Pancreas (tissue), 10 donors: ENCODE measurements around the gene TOR4A. TPM values are rescaled to one million over a fixed set of nuclear protein-coding genes. Genes with fewer than 3 reads are reported as not detected.

Experiments
- ATAC-seq, 4 donors: fragments of 200-7000 bp; cut with Tn5 transposase; one replicate each; pipeline versions ENCODE4 v1.8.0 to v1.9.1; 2020; ENCODE audit warnings: mild to moderate bottlenecking in 4 of 4, moderate library complexity in 4 of 4
- DNase-seq, 6 donors: peaks; one replicate each; pipeline ENCODE4 v3.0.0-alpha.2; 2020
- FAIRE-seq: peaks from 2 replicates; lab custom pipeline; 2012; peaks lifted over from hg19 to GRCh38; lab: Jason Lieb, UNC
- H3K27ac ChIP-seq, 4 donors: fragments of 200-600 bp; sonication (generic); 1 replicate in 3 of 4; 2 replicates in 1 of 4; pipeline versions ENCODE4 v1.5.0 to v1.8.0; 2020
- H3K27me3 ChIP-seq, 4 donors: fragments of 200-600 bp; one replicate each; pipeline ENCODE4 v1.8.0; 2021
- H3K36me3 ChIP-seq, 3 donors: fragments of 200-600 bp; sonication (generic) in 1 of 3; one replicate each; pipeline versions ENCODE4 v1.5.0 to v1.8.0; 2020 to 2021
- H3K4me1 ChIP-seq, 3 donors: fragments of 200-600 bp; one replicate each; pipeline ENCODE4 v1.8.0; 2021
- H3K4me3 ChIP-seq, 4 donors: fragments of 200-600 bp; sonication (generic) in 2 of 4; one replicate each; pipeline versions ENCODE4 v1.5.0 to v1.8.0; 2020 to 2021
- H3K9me3 ChIP-seq, 4 donors: fragments of 200-600 bp; one replicate each; pipeline ENCODE4 v1.8.0; 2021
- whole genome bisulfite sequencing, 2 donors: extraction: QIAGEN DNeasy Blood & Tissue Kit; methylation state at CpG; one replicate each; pipeline ENCODE4 v1.1.7; 2013; 5-methylcytosine and 5-hydroxymethylcytosine counted together
- intact Hi-C, 3 donors: fragments of 100-400 bp; cut with DNase I; formaldehyde crosslinking; loops; one replicate each; pipeline versions ENCODE4 v1.11.1 to v1.14.2; 2022
- polyA plus RNA-seq, 2 donors: library from polyadenylated mRNA; stranded (reverse); fragments of 200-250 nt; gene quantifications; one replicate each; pipeline ENCODE4 v1.2.3, GENCODE V29; 2013
- total RNA-seq, 6 donors: library from RNA; stranded (reverse); fragmentation: NEBNext Ultra II Directional in 4 of 6; extraction: Animal tissue kit (Norgen Biotek cat#: 25700) in 4 of 6; gene quantifications; one replicate each; pipeline versions ENCODE4 v1.2.1 to v1.2.4, GENCODE V29; 2021 to 2023
- TF ChIP-seq, protein P1 (sequence below), 4 donors: fragments of 200-600 bp; sonication (generic) in 3 of 4; IDR thresholded peaks; one replicate each; pipeline versions ENCODE4 v1.5.0 to v1.8.0; 2021; ENCODE audit warnings: antibody characterized with exemption in 4 of 4
- donor health status: healthy with polysubstance abuse.
- donor health status: DM: no; HTN: no; CAD: no; lungs with moderate emphysema.
- donor health status: DM: no; HTN: no; CAD: no.
- donor health status: control.
- donor health status: control.
- donor health status: Bipolar disorder and iron deficiency.
- donor health status: DM: yes; HTN: yes; CAD: no.
- donor health status: DM: no; HTN: no; CAD: no.
- donor health status: DM: no; HTN: no; CAD: no.
- donor health status: DM: yes; HTN: yes; CAD: no.

TOR4A gene
- total and polyA plus RNA-seq, 8 donors, result 1.4 to 6.8 (median 4.2) TPM

DNA sequence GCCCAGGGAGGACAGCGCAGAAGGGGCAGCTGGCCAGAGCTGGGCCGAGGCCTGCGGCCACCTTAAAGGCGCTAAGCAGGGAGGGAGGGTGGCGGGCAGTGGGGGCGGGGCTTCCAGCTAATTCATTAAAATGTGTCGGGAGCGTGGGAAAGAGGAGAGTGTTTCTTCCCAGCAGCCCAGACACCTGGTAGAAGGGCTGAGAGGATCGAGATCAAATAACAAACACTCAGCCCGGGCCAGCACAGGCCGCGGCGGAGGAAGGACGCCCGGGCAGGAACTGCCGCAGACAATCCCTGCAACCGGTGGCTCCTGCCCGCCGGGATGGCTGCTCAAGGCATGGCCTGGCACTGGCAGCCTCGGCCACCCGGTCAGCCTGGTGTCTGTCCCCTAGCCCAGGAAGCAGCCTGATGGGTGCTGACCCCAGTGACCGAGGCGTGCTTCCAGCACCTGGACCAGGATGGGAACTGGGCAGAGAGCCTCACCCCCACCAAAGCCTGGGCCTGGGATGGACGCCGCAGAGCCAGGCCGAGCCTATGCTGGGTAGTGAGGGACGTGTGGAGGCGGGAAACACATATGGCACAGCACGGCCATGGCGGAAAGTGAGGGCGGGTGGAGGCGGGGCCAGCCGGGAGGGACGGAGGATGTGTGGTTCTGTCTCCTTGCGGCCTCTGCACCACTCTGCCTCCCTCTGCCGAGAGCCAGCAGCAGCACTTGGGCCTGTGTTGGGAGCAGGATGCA is 27.7 kb downstream of the TOR4A start:
- Histone ChIP-seq H3K27ac (peak overlapping the region; percentile 91 to 95 (median 94)), H3K4me1 (peaks cover 47 to 53% (median 50%) of the 10 kb centered on the region in 3 donors), H3K4me3 (peak overlapping the region; percentile 42 to 62 (median 56)), H3K9me3 (no peaks in the 10 kb centered on the region), H3K36me3 (no peaks in the 10 kb centered on the region), H3K27me3 (no peaks in the 10 kb centered on the region)
- peak; percentile 42 to 59 (median 58) for ATAC-seq
- DNase-seq, result peak; percentile 89 to 93 (median 92)
- TF ChIP-seq, protein P1, sequence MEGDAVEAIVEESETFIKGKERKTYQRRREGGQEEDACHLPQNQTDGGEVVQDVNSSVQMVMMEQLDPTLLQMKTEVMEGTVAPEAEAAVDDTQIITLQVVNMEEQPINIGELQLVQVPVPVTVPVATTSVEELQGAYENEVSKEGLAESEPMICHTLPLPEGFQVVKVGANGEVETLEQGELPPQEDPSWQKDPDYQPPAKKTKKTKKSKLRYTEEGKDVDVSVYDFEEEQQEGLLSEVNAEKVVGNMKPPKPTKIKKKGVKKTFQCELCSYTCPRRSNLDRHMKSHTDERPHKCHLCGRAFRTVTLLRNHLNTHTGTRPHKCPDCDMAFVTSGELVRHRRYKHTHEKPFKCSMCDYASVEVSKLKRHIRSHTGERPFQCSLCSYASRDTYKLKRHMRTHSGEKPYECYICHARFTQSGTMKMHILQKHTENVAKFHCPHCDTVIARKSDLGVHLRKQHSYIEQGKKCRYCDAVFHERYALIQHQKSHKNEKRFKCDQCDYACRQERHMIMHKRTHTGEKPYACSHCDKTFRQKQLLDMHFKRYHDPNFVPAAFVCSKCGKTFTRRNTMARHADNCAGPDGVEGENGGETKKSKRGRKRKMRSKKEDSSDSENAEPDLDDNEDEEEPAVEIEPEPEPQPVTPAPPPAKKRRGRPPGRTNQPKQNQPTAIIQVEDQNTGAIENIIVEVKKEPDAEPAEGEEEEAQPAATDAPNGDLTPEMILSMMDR (IDR thresholded peaks at IDR 0.05), result no peak
- FAIRE-seq, result no peak
- intact Hi-C loops, result no loop called here
- WGBS, 2 donors, result 4 to 6% methylated on average over 23 to 36 of the region's 36 CpGs

DNA sequence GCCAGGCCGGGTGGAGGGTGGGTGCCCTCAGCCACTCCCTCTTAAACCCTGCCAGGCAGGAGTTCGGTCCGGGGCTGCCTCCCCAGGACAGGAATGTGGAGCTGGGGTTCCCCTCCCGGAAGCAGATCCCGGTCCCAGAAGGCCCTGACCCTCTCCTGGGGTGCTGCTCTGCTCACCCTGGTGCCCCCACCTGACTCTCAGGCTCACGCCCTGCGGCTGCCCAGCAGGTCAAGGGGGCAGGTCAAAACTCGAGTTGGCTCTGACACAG is 28.2 kb downstream of the TOR4A start:
- intact Hi-C loops, result no loop called here
- FAIRE-seq, result no peak
- TF ChIP-seq, protein P1 (IDR thresholded peaks at IDR 0.05), result no peak

DNA sequence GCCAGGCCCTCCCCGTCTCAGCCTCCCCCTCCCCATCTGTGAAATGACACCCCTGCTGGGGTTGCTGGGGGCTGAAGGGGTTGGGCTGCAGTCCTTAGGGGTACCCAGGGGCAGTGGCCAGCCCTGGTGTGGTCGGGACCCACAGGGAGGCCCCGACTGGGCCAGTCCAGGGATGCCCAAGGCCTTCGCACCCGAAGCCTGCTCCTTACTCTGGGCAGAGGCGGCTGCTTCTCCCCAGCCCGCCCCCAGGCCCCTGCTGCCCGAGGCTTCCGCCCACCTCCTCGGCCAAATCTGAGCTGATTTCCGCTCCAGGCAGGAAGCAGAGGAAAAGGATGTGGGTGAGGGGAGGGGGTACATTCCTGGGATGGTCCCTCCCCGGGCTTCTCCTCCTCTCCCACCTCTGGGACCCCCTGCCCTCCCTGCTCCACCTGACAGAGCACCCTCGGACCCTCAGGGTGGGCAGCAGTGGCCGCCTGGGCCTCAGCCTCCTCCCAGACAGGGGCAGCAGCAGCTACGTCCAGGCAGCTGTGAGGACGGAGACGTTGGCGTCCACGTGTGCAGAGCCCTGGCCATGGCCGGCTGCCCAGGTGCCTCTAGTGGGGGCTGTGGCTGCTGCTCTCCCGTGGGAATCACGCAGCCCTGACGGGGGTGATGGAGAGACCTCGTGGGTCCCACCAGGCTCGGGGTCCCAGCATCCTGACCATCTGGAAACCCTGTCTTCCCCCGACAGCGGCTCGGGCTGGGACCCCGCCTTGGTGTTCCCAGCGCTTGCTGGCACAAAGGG is 28.7 kb downstream of the TOR4A start:
- WGBS, 2 donors, result 12 to 14% methylated on average over 29 to 30 of the region's 30 CpGs
- intact Hi-C loops, result no loop called here
- DNase-seq, result peak; percentile 37 to 87 (median 71)
- no peaks in the 10 kb centered on the region for H3K9me3 ChIP-seq
- TF ChIP-seq, protein P1 (IDR thresholded peaks at IDR 0.05), result no peak
- no peak for FAIRE-seq
- ATAC-seq, result peak in 3 of 4 donors; percentile 0 to 5 (median 4)
- no peaks in the 10 kb centered on the region for H3K27me3 ChIP-seq
- peaks cover 55 to 63% (median 60%) of the 10 kb centered on the region in 3 donors for H3K4me1 ChIP-seq
- H3K27ac ChIP-seq, result peak overlapping the region; percentile 91 to 95 (median 94)
- H3K4me3 ChIP-seq, result peak overlapping the region in 3 of 4 donors; percentile 55 to 62 (median 57)
- no peaks in the 10 kb centered on the region for H3K36me3 ChIP-seq

More for the DNA sequence above, 28.2 kb downstream of the TOR4A start:
- Histone ChIP-seq H3K27ac (peak overlapping the region; percentile 91 to 95 (median 94)), H3K4me3 (peak overlapping the region; percentile 42 to 62 (median 56)), H3K36me3 (no peaks in the 10 kb centered on the region), H3K4me1 (peaks cover 52 to 58% (median 55%) of the 10 kb centered on the region in 3 donors), H3K27me3 (no peaks in the 10 kb centered on the region), H3K9me3 (no peaks in the 10 kb centered on the region)
- DNase-seq (no peak), ATAC-seq (no peak)
- WGBS, 2 donors, result 4 to 7% methylated on average over 8 of the region's 8 CpGs

DNA sequence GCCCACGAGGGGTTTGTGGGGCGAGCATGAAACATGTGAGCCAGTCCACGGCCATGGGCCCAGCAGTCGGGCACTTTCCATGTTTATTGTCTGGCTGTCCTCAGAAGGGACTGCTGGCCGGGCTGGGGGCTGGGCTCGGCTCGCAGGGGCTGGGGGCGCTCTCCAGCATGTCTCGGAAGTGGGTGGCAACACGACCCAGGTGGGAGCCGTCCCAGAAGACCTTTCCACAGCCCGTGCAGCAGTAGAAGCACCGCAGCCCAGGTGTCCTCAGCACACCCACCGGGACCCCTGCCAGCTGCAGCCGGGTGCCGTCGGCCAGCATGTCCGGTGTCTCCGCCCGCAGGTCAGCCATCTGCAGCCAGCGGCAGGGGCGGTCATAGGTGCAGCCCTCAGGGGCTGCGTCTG is 29.3 kb downstream of the TOR4A start:
- no peak for ATAC-seq
- H3K9me3 ChIP-seq, result no peaks in the 10 kb centered on the region
- no peaks in the 10 kb centered on the region for H3K36me3 ChIP-seq
- TF ChIP-seq, protein P1 (IDR thresholded peaks at IDR 0.05), result no peak
- peak overlapping the region; percentile 3 to 62 (median 56) for H3K4me3 ChIP-seq
- intact Hi-C loops, result no loop called here
- H3K27ac ChIP-seq, result peak overlapping the region; percentile 91 to 95 (median 94)
- peak; percentile 51 to 92 (median 74) for DNase-seq
- FAIRE-seq, result no peak
- 10 to 13% methylated on average over 21 to 23 of the region's 23 CpGs for WGBS, 2 donors
- H3K27me3 ChIP-seq, result no peaks in the 10 kb centered on the region
- peaks cover 57 to 66% (median 62%) of the 10 kb centered on the region in 3 donors for H3K4me1 ChIP-seq
